HG03354 (cell line): Measurements from ENCODE around the gene KLHL28.
"Not testable (repeated sequence)": the region's sequence is repeated elsewhere in the genome, so short reads cannot be mapped to it uniquely, and the experiment has no call there.

Experiments
- ATAC-seq: cut with Tn5 transposase; IDR thresholded peaks from one replicate; pipeline ENCODE4 v1.9.1; 2021; ENCODE audit warnings: mild to moderate bottlenecking; ENCODE audit not compliant: unreplicated experiment, poor library complexity, severe bottlenecking

Gene KLHL28

GRCh38 chr14:44910821-44911220 is 50.9 kb downstream of the KLHL28 start:
- ATAC-seq: no peak

GRCh38 chr14:44901696-44902095 is 60.1 kb downstream of the KLHL28 start:
- ATAC-seq: no peak

- ATAC-seq: no peak
Observed at GRCh38 chr14:44898551-44898950, 63.2 kb downstream of the KLHL28 start.

- ATAC-seq: no peak
Observed at GRCh38 chr14:44897845-44898151, 63.9 kb downstream of the KLHL28 start.

GRCh38 chr14:44897041-44897844 is 64.5 kb downstream of the KLHL28 start:
- ATAC-seq: peak; percentile 94

GRCh38 chr14:44896275-44897040 is 65.3 kb downstream of the KLHL28 start:
- ATAC-seq: peak; percentile 6

- ATAC-seq: no peak
Observed at GRCh38 chr14:44895716-44896115, 66.0 kb downstream of the KLHL28 start.

- no peak for ATAC-seq
Observed at GRCh38 chr14:44893535-44893934, 68.2 kb downstream of the KLHL28 start.

GRCh38 chr14:44891726-44892372 is 69.9 kb downstream of the KLHL28 start:
- ATAC-seq: not testable (repeated sequence)

GRCh38 chr14:44889595-44890471 is 71.9 kb downstream of the KLHL28 start:
- no peak for ATAC-seq

GRCh38 chr14:44887596-44887955 is 74.2 kb downstream of the KLHL28 start:
- ATAC-seq: no peak

- no peak for ATAC-seq
Observed at GRCh38 chr14:44886860-44887595, 74.7 kb downstream of the KLHL28 start.

GRCh38 chr14:44880791-44881190 is 81.0 kb downstream of the KLHL28 start:
- ATAC-seq: no peak
